Measurements from ENCODE around the gene CNOT3.

The CNOT3 gene

DNA sequence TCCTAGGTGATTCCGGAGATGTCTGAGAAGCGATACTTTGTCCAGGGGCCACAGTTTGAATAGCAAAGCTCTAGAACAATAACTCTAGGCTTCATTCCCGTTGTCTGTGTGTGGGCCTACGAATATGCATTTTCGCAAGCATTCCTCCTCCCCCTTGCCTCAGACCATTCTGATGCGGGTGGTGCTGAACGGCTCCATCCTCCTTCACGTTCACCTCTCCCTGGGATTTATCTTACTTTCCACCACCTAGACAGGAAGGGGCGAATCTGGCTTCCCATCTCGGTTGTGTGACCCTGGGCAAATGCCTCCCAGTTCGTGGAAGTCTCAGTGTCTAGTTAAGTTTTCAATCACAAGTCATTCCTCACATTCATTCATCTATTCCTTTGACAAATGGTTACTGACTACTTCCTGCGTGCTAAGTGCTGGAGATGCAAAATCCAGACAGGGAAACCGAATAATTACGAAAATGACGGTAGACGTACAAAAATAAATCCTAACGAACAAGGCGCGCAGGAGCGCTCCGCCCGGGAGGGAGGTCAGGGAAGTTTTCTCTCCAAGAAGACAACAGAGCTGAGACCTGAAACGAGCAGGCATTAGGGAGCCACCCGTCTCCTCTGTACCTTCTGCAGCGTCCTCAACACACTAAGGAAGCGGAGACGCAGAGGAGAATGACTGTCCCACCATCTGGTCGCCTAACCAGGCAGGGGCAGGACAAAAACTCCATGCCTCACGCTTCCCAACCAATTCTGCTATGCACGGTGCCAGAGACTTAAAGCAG, 1.3 kb upstream of the CNOT3 start:
- peaks cover 5% of the 10 kb centered on the region for H3K36me3 ChIP-seq (ENCODE audit: control insufficient read depth, insufficient read depth, low read length)
- H3K9me3 ChIP-seq (ENCODE audit: control insufficient read depth, low read length): peaks cover 2% of the 10 kb centered on the region
- no peak overlapping the region for H3K27ac ChIP-seq (ENCODE audit: insufficient read depth, low read depth, low read length, poor library complexity, severe bottlenecking)
- peak overlapping the region; percentile 51 for H3K4me3 ChIP-seq (ENCODE audit: insufficient read depth, low read depth, low read length)
- 3% methylated on average over 30 of the region's 30 CpGs for WGBS, 2 experiments
- peaks cover 19% of the 10 kb centered on the region for H3K4me1 ChIP-seq (ENCODE audit: control insufficient read depth, insufficient read depth, low read length)
- peaks cover 10% of the 10 kb centered on the region for H3K27me3 ChIP-seq (ENCODE audit: control insufficient read depth, insufficient read depth, low read length, poor library complexity, severe bottlenecking)

DNA sequence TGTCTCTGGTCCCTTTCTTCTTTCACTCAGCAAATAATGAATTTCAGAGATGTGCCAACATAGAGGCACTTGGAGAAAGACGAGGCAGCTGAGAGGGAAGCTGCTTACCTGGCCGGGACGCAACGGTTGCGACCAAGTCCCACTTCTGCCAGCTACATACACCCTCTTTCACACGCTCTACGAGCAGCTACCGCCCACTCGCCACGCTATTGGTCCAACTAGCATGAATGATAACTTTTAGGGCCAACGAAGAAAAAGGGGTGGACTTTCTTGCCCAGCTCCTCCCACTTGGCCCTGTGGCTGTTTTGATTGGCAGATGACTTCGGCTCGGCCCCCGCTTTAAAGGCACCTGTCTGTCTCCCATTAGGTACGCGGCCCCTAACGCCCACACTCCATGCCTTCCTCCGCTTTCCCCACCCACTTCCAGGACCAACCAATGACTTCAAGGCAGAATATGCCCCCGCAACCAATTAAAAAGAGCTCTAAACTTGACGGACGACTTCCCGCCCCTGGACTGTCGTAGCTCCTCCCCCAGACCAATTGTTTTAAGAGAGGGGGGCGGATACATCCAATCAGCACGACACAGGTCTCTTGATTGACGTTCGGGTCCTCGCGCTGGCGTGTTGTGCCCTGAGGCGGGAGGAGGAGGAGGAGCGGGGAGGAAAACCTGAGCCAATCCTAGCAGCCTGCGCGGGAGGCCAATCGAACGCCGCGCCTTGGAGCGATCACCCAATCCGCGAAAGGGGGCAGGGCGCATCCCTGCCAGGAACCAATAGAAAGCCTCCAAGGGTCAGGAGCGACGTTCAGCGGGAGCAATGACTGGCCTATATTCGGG, 481 bp upstream of the CNOT3 start:
- peak overlapping the region; percentile 93 for H3K27ac ChIP-seq (ENCODE audit: insufficient read depth, low read depth, low read length, poor library complexity, severe bottlenecking)

DNA sequence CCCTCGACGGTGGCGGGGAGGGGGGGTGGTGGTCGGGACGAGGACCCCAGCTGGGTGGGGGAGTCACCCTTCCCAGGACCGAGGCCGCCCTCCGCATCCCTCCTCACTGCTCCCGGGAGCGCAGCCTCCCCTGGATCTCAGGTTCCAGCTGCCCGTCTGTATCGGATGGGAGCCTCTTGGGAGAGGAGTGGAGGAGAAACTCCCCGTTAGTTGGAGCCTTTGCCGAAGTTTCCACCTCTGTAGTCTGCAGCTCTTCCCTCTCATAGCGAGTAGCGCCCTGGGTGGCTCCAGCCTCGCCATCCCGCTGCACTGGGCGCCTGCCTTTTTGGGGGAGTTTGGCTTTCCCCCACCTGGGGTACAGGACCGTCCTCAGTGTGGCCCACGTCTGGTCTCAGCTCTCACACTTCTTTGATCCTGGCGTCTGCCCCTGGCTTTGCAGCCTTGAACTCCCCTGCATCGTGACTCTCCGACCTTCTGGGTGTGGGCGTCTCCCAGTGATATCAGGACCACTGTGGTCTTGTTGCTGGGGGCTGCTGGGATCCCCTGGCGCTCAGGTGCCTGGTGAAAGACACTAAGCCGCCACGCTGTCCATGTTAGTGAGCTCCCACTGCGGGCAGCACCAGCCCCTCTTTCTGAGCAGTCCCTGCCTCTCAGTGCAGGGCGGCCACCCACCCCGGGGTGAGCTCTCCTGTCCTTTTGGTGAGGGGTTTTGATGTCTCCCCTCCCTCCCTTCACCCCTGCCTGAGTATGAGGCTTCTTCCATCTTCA, 1.1 kb downstream of the CNOT3 start:
- no peak overlapping the region for H3K27ac ChIP-seq (ENCODE audit: insufficient read depth, low read depth, low read length, poor library complexity, severe bottlenecking)
- H3K9me3 ChIP-seq (ENCODE audit: control insufficient read depth, low read length): peaks cover 1% of the 10 kb centered on the region
- 33 to 36% methylated on average over 31 of the region's 31 CpGs for WGBS, 2 experiments
- peaks cover 19% of the 10 kb centered on the region for H3K4me1 ChIP-seq (ENCODE audit: control insufficient read depth, insufficient read depth, low read length)
- H3K4me3 ChIP-seq (ENCODE audit: insufficient read depth, low read depth, low read length): peak overlapping the region; percentile 84
- H3K36me3 ChIP-seq (ENCODE audit: control insufficient read depth, insufficient read depth, low read length): peaks cover 10% of the 10 kb centered on the region
- H3K27me3 ChIP-seq (ENCODE audit: control insufficient read depth, insufficient read depth, low read length, poor library complexity, severe bottlenecking): peaks cover 10% of the 10 kb centered on the region

More for the DNA sequence above, 481 bp upstream of the CNOT3 start:
- Histone ChIP-seq H3K4me1 (ENCODE audit: control insufficient read depth, insufficient read depth, low read length) (peaks cover 19% of the 10 kb centered on the region), H3K4me3 (ENCODE audit: insufficient read depth, low read depth, low read length) (peak overlapping the region; percentile 84), H3K36me3 (ENCODE audit: control insufficient read depth, insufficient read depth, low read length) (peaks cover under 1% of the 10 kb centered on the region), H3K27me3 (ENCODE audit: control insufficient read depth, insufficient read depth, low read length, poor library complexity, severe bottlenecking) (peaks cover 10% of the 10 kb centered on the region), H3K9me3 (ENCODE audit: control insufficient read depth, low read length) (peaks cover 2% of the 10 kb centered on the region)
- WGBS, 2 experiments: 0% methylated on average over 46 of the region's 46 CpGs

DNA sequence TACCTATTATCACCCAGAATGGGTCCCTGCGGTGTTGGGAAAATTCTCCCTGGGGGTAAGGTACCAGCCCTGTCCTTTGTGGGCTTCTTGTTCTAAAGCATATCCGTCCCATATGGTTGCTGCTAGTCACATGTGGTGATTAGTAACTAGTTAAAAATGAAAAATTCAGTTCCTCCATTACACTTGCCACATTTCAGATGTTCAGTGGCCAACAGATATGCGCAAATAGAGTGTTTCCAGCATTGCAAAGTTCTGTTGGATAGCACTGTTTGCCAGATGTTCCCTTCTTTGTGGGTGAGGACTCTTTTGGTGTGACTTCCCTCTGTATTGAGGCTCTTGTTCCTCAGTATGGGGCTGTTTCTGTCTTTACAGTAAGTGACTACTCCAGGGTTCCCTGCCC, 3.8 kb downstream of the CNOT3 start:
- Histone ChIP-seq H3K9me3 (ENCODE audit: control insufficient read depth, low read length) (no peaks in the 10 kb centered on the region), H3K27me3 (ENCODE audit: control insufficient read depth, insufficient read depth, low read length, poor library complexity, severe bottlenecking) (peaks cover 1% of the 10 kb centered on the region), H3K4me1 (ENCODE audit: control insufficient read depth, insufficient read depth, low read length) (peaks cover 15% of the 10 kb centered on the region), H3K36me3 (ENCODE audit: control insufficient read depth, insufficient read depth, low read length) (peaks cover 35% of the 10 kb centered on the region), H3K4me3 (ENCODE audit: insufficient read depth, low read depth, low read length) (no peak overlapping the region), H3K27ac (ENCODE audit: insufficient read depth, low read depth, low read length, poor library complexity, severe bottlenecking) (no peak overlapping the region)
- 93% methylated on average over 3 of the region's 3 CpGs for WGBS, 2 experiments

DNA sequence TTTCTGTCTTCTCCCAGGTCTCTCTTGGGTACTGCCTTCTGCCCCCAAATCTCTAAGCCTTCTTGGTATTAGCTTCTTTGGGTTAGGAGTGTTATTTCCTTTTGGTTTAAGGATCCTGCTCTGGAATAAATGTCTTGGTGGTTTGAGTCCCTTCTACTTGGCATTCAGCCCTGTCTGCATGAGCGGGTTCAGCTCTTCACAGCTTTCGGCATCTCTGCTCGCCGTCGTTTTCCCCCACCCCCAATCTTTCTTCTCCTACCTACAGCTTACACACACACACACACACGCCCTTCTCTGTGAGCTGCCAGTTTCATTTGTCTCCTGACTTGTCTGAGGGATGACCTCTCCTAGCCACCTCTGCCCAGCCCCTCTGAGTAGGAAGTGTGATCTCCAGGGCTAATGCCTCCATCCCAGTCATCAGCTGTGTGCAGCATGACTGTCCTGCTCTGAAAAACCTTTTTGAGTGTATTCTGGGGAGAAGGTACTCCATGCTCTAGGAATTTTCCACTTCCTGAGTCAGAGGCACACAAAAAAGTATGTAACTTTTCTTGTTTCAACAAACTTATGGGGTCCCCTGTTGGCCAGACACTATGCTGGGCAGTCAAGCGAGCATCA, 4.7 kb downstream of the CNOT3 start:
- no peak overlapping the region for H3K27ac ChIP-seq (ENCODE audit: insufficient read depth, low read depth, low read length, poor library complexity, severe bottlenecking)
- H3K4me1 ChIP-seq (ENCODE audit: control insufficient read depth, insufficient read depth, low read length): peaks cover 15% of the 10 kb centered on the region
- H3K36me3 ChIP-seq (ENCODE audit: control insufficient read depth, insufficient read depth, low read length): peaks cover 44% of the 10 kb centered on the region
- H3K4me3 ChIP-seq (ENCODE audit: insufficient read depth, low read depth, low read length): no peak overlapping the region
- no peaks in the 10 kb centered on the region for H3K27me3 ChIP-seq (ENCODE audit: control insufficient read depth, insufficient read depth, low read length, poor library complexity, severe bottlenecking)
- H3K9me3 ChIP-seq (ENCODE audit: control insufficient read depth, low read length): no peaks in the 10 kb centered on the region
- 78 to 88% methylated on average over 7 of the region's 7 CpGs for WGBS, 2 experiments

DNA sequence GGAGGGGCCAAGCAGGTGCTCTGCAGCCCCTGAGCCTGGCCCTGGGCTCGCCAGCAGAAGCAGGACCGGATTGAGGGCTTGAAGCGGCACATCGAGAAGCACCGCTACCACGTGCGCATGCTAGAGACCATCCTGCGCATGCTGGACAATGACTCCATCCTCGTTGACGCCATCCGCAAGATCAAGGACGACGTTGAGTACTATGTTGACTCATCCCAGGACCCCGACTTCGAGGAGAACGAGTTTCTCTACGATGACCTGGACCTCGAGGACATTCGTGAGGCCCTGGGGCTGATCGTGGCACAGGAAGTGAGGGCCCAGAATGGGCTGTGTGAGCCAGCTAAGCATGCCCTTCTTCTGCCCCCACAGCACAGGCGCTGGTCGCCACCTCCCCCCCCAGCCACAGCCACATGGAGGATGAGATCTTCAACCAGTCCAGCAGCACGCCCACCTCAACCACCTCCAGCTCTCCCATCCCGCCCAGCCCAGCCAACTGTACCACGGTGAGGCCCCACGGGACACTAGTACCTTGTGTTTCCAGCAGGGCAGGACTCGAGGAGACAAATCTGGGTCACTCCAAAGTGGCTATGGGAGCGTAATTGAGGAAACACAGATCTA, 8.1 kb downstream of the CNOT3 start:
- Histone ChIP-seq H3K4me1 (ENCODE audit: control insufficient read depth, insufficient read depth, low read length) (no peaks in the 10 kb centered on the region), H3K27me3 (ENCODE audit: control insufficient read depth, insufficient read depth, low read length, poor library complexity, severe bottlenecking) (no peaks in the 10 kb centered on the region), H3K27ac (ENCODE audit: insufficient read depth, low read depth, low read length, poor library complexity, severe bottlenecking) (no peak overlapping the region), H3K36me3 (ENCODE audit: control insufficient read depth, insufficient read depth, low read length) (peaks cover 72% of the 10 kb centered on the region), H3K9me3 (ENCODE audit: control insufficient read depth, low read length) (no peaks in the 10 kb centered on the region), H3K4me3 (ENCODE audit: insufficient read depth, low read depth, low read length) (no peak overlapping the region)
- 97% methylated on average over 28 of the region's 28 CpGs for WGBS, 2 experiments

DNA sequence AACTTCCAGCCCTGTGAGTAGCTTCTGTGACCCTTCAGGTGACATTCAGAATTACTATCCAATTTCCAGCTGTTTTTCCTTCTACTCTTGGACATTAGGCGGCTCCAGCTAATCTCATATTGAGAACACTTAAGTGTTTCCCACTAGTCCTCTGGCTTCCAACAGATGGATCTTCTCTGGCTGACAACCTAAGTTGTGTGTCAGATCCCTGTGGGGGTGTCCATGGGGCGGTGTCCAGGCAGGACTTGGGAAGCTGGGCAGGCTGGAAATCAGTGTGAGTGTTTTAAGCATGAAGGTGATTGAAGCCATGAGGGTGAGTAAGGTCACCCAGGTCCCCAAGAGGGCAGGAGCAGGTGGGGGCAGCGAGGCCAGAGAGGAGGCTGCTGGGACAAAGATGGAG, 10.1 kb downstream of the CNOT3 start:
- H3K27ac ChIP-seq (ENCODE audit: insufficient read depth, low read depth, low read length, poor library complexity, severe bottlenecking): no peak overlapping the region
- no peaks in the 10 kb centered on the region for H3K4me1 ChIP-seq (ENCODE audit: control insufficient read depth, insufficient read depth, low read length)
- H3K4me3 ChIP-seq (ENCODE audit: insufficient read depth, low read depth, low read length): no peak overlapping the region
- WGBS, 2 experiments: 96% methylated on average over 3 of the region's 3 CpGs
- H3K9me3 ChIP-seq (ENCODE audit: control insufficient read depth, low read length): no peaks in the 10 kb centered on the region
- H3K27me3 ChIP-seq (ENCODE audit: control insufficient read depth, insufficient read depth, low read length, poor library complexity, severe bottlenecking): no peaks in the 10 kb centered on the region
- peaks cover 87% of the 10 kb centered on the region for H3K36me3 ChIP-seq (ENCODE audit: control insufficient read depth, insufficient read depth, low read length)

DNA sequence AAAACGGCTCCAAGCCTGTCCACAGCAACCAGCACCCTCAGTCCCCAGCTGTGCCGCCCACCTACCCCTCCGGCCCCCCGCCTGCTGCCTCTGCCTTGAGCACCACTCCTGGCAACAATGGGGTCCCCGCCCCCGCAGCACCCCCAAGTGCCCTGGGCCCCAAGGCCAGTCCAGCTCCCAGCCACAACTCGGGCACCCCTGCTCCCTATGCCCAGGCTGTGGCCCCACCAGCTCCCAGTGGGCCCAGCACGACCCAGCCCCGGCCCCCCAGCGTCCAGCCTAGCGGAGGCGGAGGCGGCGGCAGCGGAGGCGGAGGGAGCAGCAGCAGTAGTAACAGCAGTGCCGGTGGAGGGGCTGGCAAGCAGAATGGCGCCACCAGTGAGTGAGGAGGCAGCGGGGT, 10.6 kb downstream of the CNOT3 start:
- H3K4me3 ChIP-seq (ENCODE audit: insufficient read depth, low read depth, low read length): no peak overlapping the region
- 93% methylated on average over 19 of the region's 19 CpGs for WGBS, 2 experiments
- H3K4me1 ChIP-seq (ENCODE audit: control insufficient read depth, insufficient read depth, low read length): no peaks in the 10 kb centered on the region
- no peaks in the 10 kb centered on the region for H3K9me3 ChIP-seq (ENCODE audit: control insufficient read depth, low read length)
- no peaks in the 10 kb centered on the region for H3K27me3 ChIP-seq (ENCODE audit: control insufficient read depth, insufficient read depth, low read length, poor library complexity, severe bottlenecking)
- H3K36me3 ChIP-seq (ENCODE audit: control insufficient read depth, insufficient read depth, low read length): peaks cover 88% of the 10 kb centered on the region
- H3K27ac ChIP-seq (ENCODE audit: insufficient read depth, low read depth, low read length, poor library complexity, severe bottlenecking): no peak overlapping the region

DNA sequence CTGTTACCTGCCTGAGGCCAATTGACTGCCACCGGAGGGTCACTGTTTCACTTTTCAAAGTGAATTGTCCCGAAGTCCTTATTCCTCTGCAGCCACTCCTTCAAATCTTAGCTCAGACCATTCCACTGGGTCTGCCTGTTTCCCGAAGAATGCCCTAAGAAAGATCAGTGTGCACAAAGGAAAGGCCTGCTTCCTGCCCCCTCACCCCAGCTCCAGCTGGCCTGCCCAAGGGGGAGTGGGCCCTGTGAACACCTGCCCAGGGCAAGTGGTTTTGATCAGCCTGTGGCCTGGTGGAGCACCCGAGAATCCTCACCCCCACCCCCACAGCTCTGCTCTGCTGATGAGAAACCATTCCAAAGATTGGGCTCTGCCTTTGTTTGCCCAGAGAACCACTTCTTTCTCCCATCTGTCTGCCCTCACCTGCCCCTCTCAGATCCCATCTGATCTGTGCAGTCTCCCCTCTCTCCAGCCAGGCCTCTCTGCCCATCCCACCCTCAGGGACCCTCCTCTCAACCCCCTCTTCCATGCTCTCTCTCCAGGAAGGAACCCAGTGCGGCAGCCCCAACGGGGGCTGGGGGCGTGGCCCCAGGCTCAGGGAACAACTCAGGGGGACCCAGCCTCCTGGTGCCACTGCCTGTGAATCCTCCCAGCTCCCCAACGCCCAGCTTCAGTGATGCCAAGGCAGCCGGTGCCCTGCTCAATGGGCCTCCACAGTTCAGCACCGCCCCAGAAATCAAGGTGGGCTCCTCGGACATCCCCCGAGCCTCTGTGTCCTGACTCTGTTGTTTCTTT, 11.7 kb downstream of the CNOT3 start:
- 94 to 95% methylated on average over 12 of the region's 12 CpGs for WGBS, 2 experiments
- H3K36me3 ChIP-seq (ENCODE audit: control insufficient read depth, insufficient read depth, low read length): peaks cover 88% of the 10 kb centered on the region
- H3K27ac ChIP-seq (ENCODE audit: insufficient read depth, low read depth, low read length, poor library complexity, severe bottlenecking): no peak overlapping the region
- H3K4me1 ChIP-seq (ENCODE audit: control insufficient read depth, insufficient read depth, low read length): no peaks in the 10 kb centered on the region
- H3K27me3 ChIP-seq (ENCODE audit: control insufficient read depth, insufficient read depth, low read length, poor library complexity, severe bottlenecking): no peaks in the 10 kb centered on the region
- no peaks in the 10 kb centered on the region for H3K9me3 ChIP-seq (ENCODE audit: control insufficient read depth, low read length)
- no peak overlapping the region for H3K4me3 ChIP-seq (ENCODE audit: insufficient read depth, low read depth, low read length)
